ENCODE results near the gene SLC25A38.

GRCh38 chr3:39385456-39386090 is 2.4 kb downstream of the SLC25A38 start:
- no peak for TF ChIP-seq EZH2phosphoT487 (IDR thresholded peaks at IDR 0.05; ENCODE audit: borderline replicate concordance, low read length)
- no peak for TF ChIP-seq CTCF (IDR thresholded peaks at IDR 0.05; ENCODE audit: low read depth, low read length, poor library complexity, severe bottlenecking)
